H7 (cell line): ENCODE results near the gene XCL2. TPM values are rescaled to one million over a fixed set of nuclear protein-coding genes. Genes with fewer than 3 reads are reported as not detected.

Experiments used
- DNase-seq: peaks from one replicate; pipeline ENCODE4 v3.0.0; 2012
- H3K27me3 ChIP-seq: 2 replicates; pipeline ENCODE4 v1.6.0; 2011; ENCODE audit warnings: mild to moderate bottlenecking, low read length; ENCODE audit not compliant: control insufficient read depth, insufficient read depth
- H3K36me3 ChIP-seq: replicated peaks from 2 replicates; pipeline ENCODE4 v1.5.1; 2011; ENCODE audit warnings: low read length; ENCODE audit not compliant: control insufficient read depth, insufficient read depth
- H3K4me3 ChIP-seq: 2 replicates; pipeline ENCODE4 v1.5.1; 2011; ENCODE audit warnings: low read depth, mild to moderate bottlenecking, control low read depth, low read length, moderate library complexity; ENCODE audit not compliant: insufficient read depth
- total RNA-seq: library from RNA; depleted of rRNA; stranded (reverse); fragments of >200 nt; shearing (Covaris generic); gene quantifications from 2 replicates; pipeline ENCODE4 v1.2.3, GENCODE V29; 2014

The XCL2 gene
- total RNA-seq, 1 experiment from 2014 or later, result not detected

DNA sequence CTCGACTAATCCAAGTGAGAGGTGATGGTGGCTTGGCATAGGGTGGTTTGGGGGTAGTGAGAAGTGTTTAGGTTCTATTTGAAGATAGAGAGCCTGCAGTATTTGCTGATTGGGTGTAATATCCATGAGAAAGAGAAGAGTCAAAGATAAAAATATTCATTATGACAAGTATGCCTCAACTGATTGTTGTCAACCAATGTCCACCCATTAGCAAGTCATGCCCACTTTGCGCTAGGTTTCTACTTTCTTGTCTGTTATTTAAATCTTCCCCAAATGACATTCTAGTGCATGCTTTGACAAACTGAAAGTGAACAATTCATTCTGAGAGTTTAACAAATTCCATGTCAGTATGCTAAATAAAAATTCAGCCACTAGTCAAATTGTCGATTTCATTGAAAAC lies 28.8 kb upstream of the XCL2 start:
- H3K27me3 ChIP-seq, result no peaks in the 10 kb centered on the region
- no peak overlapping the region for H3K4me3 ChIP-seq
- DNase-seq, result no peak
- no peaks in the 10 kb centered on the region for H3K36me3 ChIP-seq

DNA sequence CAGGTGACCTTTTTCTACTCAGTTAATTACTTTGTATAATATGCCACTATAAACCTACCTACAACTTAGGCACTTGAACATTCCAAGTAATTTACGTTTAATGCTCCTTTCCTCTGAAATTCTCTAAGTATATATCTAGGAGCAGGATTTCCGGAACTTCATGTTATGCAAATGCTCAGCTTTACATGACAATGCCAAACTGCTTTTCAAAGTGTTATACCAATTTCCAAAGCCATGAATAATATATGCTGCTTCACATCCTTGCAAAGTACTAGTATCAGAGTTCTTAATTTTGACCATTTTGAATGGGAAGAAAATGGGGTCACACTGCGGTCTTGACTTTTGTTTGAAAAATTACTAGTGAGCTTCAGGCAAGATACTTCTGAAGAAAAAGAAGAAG lies 26.9 kb upstream of the XCL2 start:
- H3K36me3 ChIP-seq, result no peaks in the 10 kb centered on the region
- H3K4me3 ChIP-seq, result no peak overlapping the region
- H3K27me3 ChIP-seq, result no peaks in the 10 kb centered on the region
- no peak for DNase-seq

DNA sequence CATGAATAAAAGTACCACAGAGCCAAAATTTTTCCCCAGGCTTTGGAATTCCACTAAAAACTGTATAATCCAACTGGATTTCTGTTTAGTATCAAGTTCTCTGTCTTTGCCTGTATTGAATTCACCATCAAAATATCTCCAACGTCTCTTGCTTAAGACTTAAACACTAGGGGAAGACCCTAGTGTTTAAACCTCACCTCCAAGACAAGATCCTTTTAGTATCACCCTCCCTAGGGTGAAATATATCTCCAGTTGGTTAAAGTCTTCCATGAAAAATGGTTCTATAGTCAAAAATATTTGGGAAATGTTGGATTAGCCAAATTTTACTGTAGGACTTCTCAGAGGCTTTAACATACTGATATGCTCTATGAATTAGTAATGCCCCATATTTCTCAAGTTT lies 24.5 kb upstream of the XCL2 start:
- no peak for DNase-seq
- H3K4me3 ChIP-seq, result no peak overlapping the region
- no peaks in the 10 kb centered on the region for H3K36me3 ChIP-seq
- H3K27me3 ChIP-seq, result no peaks in the 10 kb centered on the region

DNA sequence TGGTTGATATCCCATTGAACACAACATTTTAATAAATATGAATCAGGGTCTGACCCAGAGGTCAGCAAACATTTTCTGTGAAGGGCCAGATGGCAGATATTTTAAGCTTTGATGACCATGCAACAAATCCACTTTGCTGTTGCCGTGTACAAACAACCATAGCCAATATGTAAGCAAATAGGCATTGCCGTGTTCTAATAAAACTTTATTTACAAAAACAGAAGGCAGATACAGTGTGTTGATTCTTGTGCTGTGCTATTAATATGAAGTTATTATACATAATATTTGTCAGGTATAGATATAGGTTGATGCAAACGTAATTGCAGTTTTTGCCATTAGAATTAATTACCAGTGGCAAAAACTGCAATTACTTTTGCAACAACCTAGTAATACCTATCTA lies 23.8 kb upstream of the XCL2 start:
- no peaks in the 10 kb centered on the region for H3K36me3 ChIP-seq
- DNase-seq, result no peak

DNA sequence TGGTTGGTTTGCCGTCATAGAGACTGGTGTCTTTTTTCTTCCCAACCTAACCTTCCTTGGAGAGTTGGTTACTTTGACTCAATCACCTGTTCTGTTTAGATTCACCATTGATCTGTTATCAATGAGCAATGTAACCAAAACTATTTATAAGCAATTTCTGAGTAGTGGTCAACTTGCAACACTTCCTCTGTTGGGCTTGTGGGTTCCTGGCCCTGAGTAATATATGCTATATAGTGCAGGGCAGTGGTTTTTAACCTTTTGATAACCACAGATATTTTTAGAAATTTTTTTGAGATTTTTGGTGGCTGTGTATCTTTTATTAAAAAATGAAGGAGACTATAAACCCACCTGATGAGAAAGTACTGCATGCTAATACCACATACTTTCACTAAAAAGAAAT lies 23.2 kb upstream of the XCL2 start:
- no peak overlapping the region for H3K4me3 ChIP-seq
- H3K27me3 ChIP-seq, result no peaks in the 10 kb centered on the region
- no peak for DNase-seq
- H3K36me3 ChIP-seq, result no peaks in the 10 kb centered on the region

More for the DNA sequence above, 23.8 kb upstream of the XCL2 start:
- Histone ChIP-seq H3K4me3 (no peak overlapping the region), H3K27me3 (no peaks in the 10 kb centered on the region)

DNA sequence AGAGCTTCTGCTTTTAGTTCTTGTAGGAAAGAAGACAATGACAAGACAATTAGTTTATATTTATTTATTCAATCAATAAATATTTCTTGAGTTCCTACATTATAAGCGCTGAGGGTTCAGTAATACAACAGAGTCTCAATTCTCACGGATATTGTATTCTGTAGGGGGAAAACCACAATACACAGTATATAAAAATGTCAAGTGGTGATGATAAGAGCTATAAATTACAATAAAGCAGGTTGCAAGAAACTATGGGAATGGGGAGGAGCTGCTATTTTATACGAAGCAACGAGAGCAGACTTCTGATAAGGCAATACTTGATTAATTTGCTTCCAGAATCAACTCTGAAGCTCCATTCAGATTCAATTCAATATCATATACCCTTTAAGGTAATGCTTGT lies 22.0 kb upstream of the XCL2 start:
- H3K27me3 ChIP-seq, result no peaks in the 10 kb centered on the region
- DNase-seq, result no peak
- H3K36me3 ChIP-seq, result no peaks in the 10 kb centered on the region
- H3K4me3 ChIP-seq, result no peak overlapping the region

DNA sequence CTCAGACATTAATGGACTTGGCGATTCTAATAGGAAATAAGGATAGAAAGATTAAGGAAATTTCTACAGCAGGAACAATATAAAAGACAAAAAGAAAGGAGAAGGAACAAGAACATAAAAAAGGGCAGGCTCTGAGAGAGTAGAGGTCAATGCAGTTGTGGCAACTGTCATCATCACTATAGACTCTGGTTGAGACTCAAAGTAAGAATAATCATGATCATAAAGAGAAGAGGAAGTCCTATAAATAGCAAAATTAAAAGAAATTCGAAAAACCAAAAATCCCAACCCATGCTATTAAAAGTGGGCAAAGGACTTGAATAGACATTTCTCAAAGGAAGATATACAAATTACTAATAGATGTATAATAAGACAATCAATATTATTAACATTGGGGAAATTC lies 18.2 kb upstream of the XCL2 start:
- Histone ChIP-seq H3K27me3 (no peaks in the 10 kb centered on the region), H3K4me3 (no peak overlapping the region), H3K36me3 (no peaks in the 10 kb centered on the region)
- DNase-seq, result no peak

DNA sequence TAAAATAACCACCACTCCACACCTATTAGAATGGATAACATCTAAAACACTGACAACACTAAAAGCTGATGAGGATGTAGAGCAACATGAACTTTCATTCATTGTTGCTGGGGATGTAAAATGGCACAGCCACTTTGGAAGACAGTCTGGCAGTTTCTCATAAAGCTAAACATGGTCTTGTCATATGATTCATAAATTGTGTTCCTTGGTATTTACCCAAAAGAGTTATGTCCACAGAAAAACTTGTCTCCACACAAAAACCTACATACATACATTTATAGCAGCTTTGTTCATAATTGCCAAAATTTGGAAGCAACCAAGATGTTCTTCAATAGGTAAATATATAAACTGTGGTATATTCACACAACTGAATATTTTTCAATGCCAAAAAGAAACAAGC lies 16.6 kb upstream of the XCL2 start:
- Histone ChIP-seq H3K36me3 (no peaks in the 10 kb centered on the region), H3K27me3 (no peaks in the 10 kb centered on the region), H3K4me3 (no peak overlapping the region)
- DNase-seq, result no peak

DNA sequence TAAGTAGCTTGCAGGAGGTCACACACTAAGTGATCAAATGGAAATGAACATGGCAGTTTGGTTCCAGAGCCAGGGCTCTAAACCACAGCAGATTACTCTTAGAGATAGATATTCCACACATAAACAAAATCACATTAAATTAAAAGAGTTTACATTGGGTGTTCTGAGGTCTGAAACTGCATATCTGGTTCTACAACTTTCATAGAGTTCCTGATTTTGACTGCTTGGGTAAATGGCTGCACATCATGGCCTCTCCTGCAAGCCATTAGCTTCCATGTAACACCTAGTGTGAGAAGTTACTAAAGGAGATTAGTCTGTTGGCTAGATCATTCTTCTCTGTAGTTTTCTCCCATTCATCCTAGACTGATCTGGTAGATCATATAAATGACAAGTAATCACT lies 12.8 kb upstream of the XCL2 start:
- no peaks in the 10 kb centered on the region for H3K36me3 ChIP-seq
- no peaks in the 10 kb centered on the region for H3K27me3 ChIP-seq
- H3K4me3 ChIP-seq, result no peak overlapping the region
- DNase-seq, result no peak

DNA sequence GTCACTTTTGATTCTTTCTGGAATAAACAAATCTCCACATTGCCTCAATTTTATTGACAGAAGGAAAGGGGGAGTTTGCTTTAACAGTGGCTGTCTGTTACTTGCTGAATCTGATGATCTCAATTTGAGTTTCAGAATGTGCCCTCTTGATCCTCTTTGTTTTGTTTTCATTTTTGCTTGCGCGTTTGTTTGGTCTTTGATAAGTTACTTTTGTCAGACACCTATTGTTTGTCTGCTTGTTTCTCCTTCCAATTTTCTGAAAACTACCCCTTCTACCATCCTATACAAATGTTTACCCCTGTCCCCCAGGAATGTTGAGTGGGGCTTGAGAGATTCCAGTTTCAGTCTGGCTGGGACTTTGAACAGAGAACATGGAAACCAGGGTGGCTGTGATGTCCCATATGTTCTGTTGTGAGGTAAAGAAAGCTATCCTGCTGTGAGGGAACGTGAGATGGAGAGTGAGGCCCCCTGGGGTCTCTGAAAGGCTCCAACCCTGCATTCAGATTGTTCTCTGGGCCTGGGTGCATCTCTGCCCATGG lies 11.8 kb upstream of the XCL2 start:
- Histone ChIP-seq H3K36me3 (no peaks in the 10 kb centered on the region), H3K4me3 (no peak overlapping the region), H3K27me3 (no peaks in the 10 kb centered on the region)
- no peak for DNase-seq

DNA sequence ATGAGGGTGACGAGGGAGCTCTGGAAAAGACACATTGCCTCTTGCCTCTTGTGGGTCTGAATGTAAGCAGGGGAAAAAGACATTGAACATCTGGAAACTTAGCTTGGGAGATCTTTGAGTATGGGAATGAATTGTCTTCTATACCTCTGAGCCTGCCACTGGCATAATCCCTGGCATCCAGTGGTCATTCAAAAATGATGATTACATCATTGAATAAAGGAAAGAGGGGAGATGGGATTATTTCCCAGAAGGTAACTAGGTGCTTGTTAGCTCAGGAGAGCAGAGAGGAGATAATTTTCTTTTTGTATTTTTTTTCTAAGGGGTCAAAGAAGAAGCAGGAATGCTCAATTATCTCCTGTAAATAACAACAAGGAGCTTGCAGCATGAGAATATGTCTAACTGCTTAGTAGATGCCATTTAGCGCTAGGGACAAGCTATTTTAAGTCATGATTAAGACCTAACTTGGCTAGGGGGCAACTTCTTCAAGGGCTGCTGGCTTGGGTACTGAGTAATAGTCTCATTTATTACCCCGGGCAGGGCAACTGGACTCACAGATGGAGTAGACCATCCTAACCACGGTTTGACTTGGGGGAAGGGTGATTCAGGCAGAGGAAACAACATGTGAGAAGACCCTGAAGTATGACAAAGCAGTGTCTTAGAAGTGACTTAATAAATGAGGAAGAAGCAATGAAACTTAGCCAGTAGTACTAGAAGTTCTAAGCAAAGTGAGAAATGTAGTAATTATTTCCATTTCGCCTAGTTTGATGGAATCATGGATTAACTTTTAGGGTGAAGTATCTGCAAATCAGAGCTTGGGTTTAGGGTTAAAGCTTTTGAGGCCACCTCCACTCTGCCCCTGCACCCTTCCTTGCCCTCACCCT lies 11.0 kb upstream of the XCL2 start:
- Histone ChIP-seq H3K36me3 (no peaks in the 10 kb centered on the region), H3K27me3 (no peaks in the 10 kb centered on the region)
- no peak for DNase-seq

DNA sequence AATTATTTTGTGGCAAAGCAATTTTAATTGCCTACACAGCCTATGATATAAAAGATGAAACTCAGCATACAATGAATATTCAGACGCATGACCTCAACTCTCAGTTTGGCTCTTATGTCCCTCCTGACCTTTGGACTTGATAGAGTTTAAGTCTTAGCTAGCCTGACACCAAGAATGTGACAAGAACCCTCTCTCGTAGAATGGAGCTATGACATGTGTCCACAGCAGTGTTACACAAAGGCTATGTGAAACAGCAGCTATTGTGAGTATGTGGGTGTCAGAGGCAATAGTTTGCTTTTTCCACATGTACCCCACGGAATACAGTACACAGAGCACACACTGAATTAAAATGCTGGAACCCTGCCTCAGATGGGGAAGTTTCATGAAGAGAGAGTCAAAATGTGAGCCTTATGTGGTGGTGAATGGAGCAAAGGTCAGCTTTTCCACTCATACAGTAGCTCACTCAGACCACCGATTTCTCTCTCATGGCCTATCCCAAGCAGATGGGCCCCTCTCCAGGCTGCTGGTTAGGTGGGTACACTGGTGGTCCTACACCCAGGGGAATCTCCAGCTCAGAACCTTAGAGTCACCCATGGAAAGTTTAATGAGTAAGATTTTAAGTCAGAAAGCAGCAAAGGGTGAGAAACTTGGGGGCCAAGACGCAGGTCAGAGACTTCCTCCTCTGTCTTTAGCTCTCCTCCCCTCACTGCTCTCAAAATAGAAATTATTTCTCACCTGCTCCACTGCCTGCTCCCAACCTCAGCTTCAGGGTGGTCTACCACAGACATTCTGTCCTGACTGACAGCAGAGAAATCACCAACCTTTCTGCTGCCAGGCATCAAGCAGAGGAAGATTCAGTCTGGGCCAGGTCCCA lies 10.1 kb upstream of the XCL2 start:
- no peak overlapping the region for H3K4me3 ChIP-seq
- no peaks in the 10 kb centered on the region for H3K27me3 ChIP-seq
- H3K36me3 ChIP-seq, result no peaks in the 10 kb centered on the region
- DNase-seq, result no peak

More for the DNA sequence above, 11.0 kb upstream of the XCL2 start:
- no peak overlapping the region for H3K4me3 ChIP-seq

DNA sequence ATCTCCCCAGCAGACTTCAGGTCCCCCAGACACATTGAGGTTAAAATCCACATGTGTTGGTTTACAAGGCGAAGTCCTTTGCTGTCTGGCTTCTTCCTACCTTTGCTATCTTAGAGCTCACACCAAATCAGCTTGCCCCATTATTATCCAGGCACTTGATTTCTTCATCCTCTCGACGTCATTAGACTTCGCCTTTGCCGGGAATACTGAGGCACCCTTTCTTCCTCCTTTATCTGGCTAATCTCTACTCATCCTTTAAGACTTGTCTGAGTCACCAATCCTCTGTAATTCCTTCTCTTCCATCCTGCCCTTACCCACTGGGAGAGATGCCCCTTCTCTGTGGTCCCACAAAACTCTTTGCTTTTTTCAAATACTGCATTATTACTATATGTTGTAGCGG lies 9.2 kb upstream of the XCL2 start:
- H3K4me3 ChIP-seq, result no peak overlapping the region
- no peaks in the 10 kb centered on the region for H3K27me3 ChIP-seq
- no peak for DNase-seq
- H3K36me3 ChIP-seq, result no peaks in the 10 kb centered on the region

DNA sequence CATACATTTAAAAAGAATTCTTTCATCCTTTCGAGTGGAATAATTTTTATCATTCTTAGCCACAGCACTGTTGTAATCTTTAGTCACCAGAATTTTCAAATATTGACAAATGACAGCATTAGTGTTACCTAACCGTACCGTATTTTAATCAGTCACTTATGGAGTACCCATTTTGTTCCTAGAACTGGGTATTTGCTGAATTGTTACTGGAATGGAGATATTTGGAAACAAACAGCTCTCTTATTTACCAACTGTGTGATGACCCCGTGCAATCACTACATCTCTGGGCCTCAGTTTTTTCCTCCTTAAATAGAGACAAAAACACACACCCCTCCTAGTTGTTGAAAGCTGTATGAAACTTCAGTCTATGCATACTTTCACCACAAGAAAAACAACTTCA lies 7.9 kb upstream of the XCL2 start:
- no peak for DNase-seq
- H3K27me3 ChIP-seq, result no peaks in the 10 kb centered on the region
- no peaks in the 10 kb centered on the region for H3K36me3 ChIP-seq
- no peak overlapping the region for H3K4me3 ChIP-seq

DNA sequence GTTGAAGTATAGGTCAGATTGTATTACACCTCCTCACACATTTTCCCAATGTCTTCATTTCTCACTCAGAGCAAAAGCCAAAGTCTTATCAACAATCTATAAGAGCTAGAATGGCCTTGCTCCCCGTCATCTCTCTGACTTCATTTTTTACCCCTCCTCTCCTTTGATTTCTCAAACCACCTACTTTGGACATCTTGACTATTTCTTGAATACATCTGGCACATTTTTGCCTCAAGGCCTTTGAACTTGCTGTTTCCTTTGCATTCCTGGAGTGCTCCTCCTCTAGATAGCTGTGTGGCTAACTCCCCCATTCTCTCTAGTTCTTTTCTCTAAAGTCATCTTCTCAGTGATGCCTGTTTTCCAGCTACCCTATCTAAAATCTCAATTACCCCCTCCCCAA lies 7.2 kb upstream of the XCL2 start:
- H3K36me3 ChIP-seq, result no peaks in the 10 kb centered on the region
- H3K4me3 ChIP-seq, result no peak overlapping the region
- no peak for DNase-seq
- no peaks in the 10 kb centered on the region for H3K27me3 ChIP-seq
